Adipocyte (in vitro differentiated cells): ENCODE data around the gene COQ8A.

Experiments
- DNase-seq: peaks from one replicate; pipeline ENCODE4 v3.0.0-alpha.2; 2015; ENCODE audit warnings: low read depth
- H3K27me3 ChIP-seq: replicated peaks from 2 replicates; pipeline ENCODE4 v1.7.0; 2013; ENCODE audit warnings: mild to moderate bottlenecking, low read length, moderate library complexity; ENCODE audit not compliant: control insufficient read depth, insufficient read depth
- H3K36me3 ChIP-seq: 2 replicates; pipeline ENCODE4 v1.7.0; 2013; ENCODE audit warnings: low read length, mild to moderate bottlenecking, moderate library complexity; ENCODE audit not compliant: control insufficient read depth, insufficient read depth, severe bottlenecking
- H3K4me1 ChIP-seq: 2 replicates; pipeline ENCODE4 v1.7.0; 2013; ENCODE audit warnings: mild to moderate bottlenecking, low read length, moderate library complexity; ENCODE audit not compliant: control insufficient read depth, insufficient read depth
- H3K4me3 ChIP-seq: 2 replicates; pipeline ENCODE4 v1.7.0; 2013; ENCODE audit warnings: mild to moderate bottlenecking, low read length, moderate library complexity
- H3K9ac ChIP-seq: 2 replicates; pipeline ENCODE4 v1.7.0; 2013; ENCODE audit warnings: mild to moderate bottlenecking, low read length, moderate library complexity
- H3K9me3 ChIP-seq: 2 replicates; pipeline ENCODE4 v1.7.0; 2013; ENCODE audit warnings: mild to moderate bottlenecking, low read length, moderate library complexity; ENCODE audit not compliant: control insufficient read depth

COQ8A gene

DNA sequence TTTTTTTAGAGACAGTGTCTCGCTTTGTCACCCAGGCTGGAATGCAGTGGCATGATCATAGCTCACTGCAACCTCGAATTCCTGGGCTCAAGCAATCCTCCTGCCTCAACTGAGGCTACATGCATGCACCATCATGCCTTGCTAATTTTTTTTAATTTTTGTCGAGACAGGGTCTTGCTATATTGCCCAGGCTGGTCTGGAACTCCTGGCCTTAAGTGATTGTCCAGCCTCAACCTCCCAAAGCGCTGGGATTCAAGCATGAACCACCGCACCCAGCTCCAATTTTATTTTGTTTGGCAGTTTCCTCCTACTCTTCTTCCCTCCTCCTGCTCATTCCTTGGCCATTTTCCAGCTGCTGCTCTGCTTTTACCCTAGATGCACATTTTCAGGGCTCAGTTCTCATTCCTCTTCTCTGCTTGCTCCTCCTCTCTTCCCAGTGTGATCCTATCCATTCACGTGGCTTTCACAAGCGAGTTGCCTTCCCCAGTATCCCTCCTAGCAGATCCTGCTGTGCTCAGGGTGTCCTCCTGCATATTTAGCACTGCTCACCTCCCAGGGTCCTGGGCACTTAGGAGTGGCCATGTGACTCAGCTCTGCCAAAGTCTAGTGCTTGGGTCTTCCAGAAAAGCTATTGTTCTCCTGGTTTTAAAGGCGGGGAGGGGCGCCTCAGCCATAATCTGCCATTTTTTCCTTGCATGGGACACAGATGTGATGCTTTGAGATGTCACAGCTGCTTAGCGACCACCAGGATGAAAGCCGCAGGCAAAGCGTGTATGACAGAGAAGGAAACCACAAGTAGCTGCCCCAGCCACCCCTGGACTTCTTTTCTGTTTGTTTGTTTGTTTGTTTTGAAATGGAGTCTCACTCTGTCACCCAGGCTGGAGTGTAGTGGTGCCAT lies 36.0 kb upstream of the COQ8A start:
- Histone ChIP-seq H3K36me3 (peaks cover 6% of the 10 kb centered on the region), H3K4me3 (no peak overlapping the region), H3K9me3 (no peaks in the 10 kb centered on the region), H3K4me1 (peaks cover 10% of the 10 kb centered on the region), H3K27me3 (no peaks in the 10 kb centered on the region), H3K9ac (no peak overlapping the region)
- peak; percentile 62 for DNase-seq

DNA sequence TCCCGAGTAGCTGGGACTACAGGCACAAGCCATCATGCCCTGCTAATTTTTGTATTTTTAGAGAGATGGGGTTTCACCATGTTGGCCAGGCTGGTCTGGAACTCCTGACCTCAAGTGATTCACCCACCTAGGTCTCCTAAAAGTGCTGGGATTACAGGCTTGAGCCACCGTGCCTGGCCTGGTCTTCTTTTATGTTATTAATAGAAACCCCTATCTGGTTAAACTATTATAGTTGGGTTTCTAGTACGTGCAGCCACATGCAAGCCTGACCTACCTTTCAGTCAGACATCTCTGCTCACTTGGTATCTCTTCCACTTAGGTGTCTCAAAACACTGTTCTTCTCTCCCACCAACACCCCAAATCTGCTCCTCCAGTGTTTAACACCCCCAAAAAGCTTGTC lies 35.3 kb upstream of the COQ8A start:
- H3K4me1 ChIP-seq: peaks cover 10% of the 10 kb centered on the region
- no peak for DNase-seq
- no peak overlapping the region for H3K9ac ChIP-seq

DNA sequence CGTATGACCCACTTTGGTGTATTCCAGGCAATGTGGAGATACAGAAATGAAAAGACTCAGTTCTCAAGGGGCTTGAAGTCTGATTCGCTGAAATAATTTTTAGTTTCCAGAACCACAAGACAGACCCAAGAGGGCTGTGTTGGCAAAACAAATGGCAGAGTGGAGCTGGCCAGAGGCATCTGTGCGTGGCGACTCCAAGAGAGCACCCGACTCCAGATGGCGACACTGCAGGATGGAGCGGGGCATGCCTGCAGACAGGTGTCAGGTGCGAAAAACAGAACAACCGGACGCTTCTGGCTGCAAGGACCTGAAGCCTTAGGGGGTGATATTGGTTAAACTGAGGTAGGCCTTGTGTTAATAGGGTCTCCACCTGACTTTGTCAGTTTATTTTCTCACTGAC lies 31.7 kb upstream of the COQ8A start:
- Histone ChIP-seq H3K36me3 (no peaks in the 10 kb centered on the region), H3K9me3 (no peaks in the 10 kb centered on the region), H3K27me3 (no peaks in the 10 kb centered on the region), H3K4me3 (no peak overlapping the region), H3K9ac (no peak overlapping the region), H3K4me1 (peaks cover 9% of the 10 kb centered on the region)
- DNase-seq: no peak

More for the DNA sequence above, 35.3 kb upstream of the COQ8A start:
- H3K36me3 ChIP-seq: peaks cover 1% of the 10 kb centered on the region
- no peak overlapping the region for H3K4me3 ChIP-seq
- H3K9me3 ChIP-seq: no peaks in the 10 kb centered on the region
- no peaks in the 10 kb centered on the region for H3K27me3 ChIP-seq

DNA sequence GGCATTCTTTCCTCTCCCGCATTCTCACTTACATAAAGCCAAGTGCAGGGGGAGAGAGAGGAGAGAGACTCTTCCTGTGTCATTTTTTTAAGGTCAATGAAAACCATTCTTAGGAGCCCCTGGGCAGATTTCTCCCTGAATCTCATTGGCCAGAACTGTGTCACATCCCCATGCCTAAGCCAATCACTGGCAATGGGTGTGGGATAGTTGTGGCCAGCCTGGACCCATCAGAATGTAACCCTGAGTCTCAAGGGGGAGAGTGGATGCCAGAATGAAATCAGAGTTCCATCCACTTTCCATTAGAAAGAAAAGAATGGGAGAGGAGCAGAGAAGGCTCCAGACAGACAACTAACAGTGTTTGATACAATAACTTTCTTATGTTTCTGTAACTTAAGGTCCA lies 31.2 kb upstream of the COQ8A start:
- no peak overlapping the region for H3K9ac ChIP-seq
- H3K27me3 ChIP-seq: no peaks in the 10 kb centered on the region
- H3K4me1 ChIP-seq: peaks cover 4% of the 10 kb centered on the region
- H3K4me3 ChIP-seq: no peak overlapping the region
- no peaks in the 10 kb centered on the region for H3K36me3 ChIP-seq
- no peak for DNase-seq
- no peaks in the 10 kb centered on the region for H3K9me3 ChIP-seq

DNA sequence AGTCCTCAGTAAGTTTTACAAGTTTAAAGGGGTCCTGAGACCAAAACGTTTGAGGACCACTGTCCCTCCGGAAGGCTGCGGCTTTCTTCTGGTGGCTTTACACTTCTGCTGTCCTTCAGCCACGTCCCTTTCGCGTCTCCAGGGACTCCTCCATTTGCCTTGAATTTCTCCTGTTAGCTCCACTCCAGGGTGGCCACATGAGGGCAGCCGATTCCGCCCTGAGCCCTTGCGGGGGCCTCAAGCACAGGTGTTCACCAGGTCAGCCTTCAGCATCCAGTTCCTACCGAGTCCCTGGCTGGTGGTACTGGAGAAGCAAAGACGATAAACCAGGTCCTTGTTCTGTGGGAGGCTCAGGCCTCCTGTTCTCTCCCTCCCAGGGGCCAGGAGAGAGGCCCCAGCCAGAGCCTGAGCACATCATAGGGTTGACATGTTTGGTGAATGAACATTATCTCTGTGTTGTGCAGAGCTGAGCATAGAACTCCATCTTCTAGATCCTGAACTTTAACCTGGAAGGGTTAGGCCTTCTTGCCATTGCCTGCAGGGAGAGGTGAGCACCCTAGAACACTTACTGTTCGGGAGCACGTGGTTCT lies 27.4 kb upstream of the COQ8A start:
- H3K9ac ChIP-seq: no peak overlapping the region
- no peak overlapping the region for H3K4me3 ChIP-seq
- H3K9me3 ChIP-seq: no peaks in the 10 kb centered on the region
- DNase-seq: no peak
- H3K36me3 ChIP-seq: no peaks in the 10 kb centered on the region
- H3K4me1 ChIP-seq: no peaks in the 10 kb centered on the region
- no peaks in the 10 kb centered on the region for H3K27me3 ChIP-seq

DNA sequence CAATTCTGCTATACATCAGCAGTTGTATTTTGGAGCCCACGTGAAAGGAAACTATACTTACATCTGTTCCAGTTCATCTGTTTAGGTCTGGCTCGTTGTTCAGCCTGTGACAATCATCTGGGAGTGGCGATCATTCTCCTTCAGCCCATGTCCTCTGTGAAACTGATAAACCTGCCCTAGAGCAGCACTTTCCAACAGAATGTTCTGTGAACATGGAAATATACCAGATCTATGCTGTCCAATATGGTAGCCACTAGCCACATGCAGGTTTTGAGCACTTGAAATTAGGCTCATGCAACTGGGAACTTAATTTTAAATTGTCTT lies 24.5 kb upstream of the COQ8A start:
- Histone ChIP-seq H3K4me3 (no peak overlapping the region), H3K4me1 (peaks cover 4% of the 10 kb centered on the region), H3K27me3 (no peaks in the 10 kb centered on the region), H3K36me3 (no peaks in the 10 kb centered on the region), H3K9me3 (no peaks in the 10 kb centered on the region), H3K9ac (no peak overlapping the region)
- no peak for DNase-seq

DNA sequence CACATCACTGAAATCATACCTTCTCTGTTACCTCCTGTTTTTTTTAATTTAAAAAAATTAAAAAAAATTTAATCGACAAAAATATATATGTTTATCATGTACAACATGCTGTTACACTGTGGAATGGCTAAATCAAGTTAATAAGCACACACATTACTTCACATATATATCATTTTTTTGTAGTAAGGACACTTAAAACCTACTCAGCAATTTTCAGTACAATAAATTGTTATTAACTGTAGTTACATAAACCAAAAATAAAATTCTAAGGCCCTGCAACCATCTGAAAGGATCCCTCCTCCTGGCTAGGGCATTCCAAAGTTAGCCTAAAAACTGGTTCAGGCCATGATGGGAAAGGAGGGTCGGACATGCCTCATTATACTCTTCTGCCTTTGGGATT lies 23.6 kb upstream of the COQ8A start:
- no peaks in the 10 kb centered on the region for H3K9me3 ChIP-seq
- no peak for DNase-seq
- no peak overlapping the region for H3K4me3 ChIP-seq
- H3K4me1 ChIP-seq: peaks cover 4% of the 10 kb centered on the region
- no peak overlapping the region for H3K9ac ChIP-seq
- H3K27me3 ChIP-seq: no peaks in the 10 kb centered on the region
- H3K36me3 ChIP-seq: no peaks in the 10 kb centered on the region

DNA sequence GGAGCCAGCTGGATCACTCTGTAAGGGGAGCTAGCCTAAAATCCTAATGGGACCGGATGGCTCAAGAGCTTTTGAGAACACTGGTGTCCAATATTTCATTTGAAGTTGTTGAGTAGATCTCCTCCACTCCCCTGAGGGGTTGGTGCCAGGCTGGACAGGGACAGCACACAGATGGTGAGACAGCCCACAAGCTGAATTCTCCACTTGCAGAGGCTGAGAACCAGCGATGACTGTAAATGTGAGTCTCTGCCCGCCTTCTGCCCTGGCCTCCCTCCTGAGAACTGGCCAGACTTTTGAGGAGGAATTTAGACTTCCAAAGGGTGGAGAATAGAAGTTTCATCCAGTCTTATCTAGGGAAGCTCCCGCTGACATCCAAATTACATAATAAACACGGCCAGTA lies 20.5 kb upstream of the COQ8A start:
- DNase-seq: no peak
- Histone ChIP-seq H3K4me3 (no peak overlapping the region), H3K9me3 (no peaks in the 10 kb centered on the region), H3K36me3 (no peaks in the 10 kb centered on the region), H3K4me1 (peaks cover 4% of the 10 kb centered on the region), H3K9ac (no peak overlapping the region), H3K27me3 (no peaks in the 10 kb centered on the region)

DNA sequence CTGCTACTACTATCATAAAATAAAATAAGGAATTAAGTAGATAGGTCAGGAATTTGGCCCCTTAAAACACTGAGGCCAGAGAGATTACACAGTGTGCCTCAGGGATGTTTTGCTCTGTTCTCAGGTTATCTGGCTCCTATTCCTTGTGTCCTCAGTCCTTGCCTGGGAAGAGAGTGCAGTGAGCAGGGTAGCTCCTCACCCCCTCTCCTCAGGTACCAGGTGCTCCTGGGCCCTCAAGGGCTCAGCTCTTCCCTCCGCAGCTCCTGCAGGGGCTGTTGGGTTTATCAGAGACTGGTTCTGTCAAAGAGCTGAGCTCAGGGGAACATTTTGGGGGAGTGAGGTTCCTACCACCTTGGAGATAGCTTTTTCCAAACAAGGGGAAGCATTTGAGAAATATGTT lies 20.1 kb upstream of the COQ8A start:
- Histone ChIP-seq H3K9me3 (no peaks in the 10 kb centered on the region), H3K9ac (no peak overlapping the region), H3K36me3 (no peaks in the 10 kb centered on the region), H3K4me3 (no peak overlapping the region), H3K27me3 (no peaks in the 10 kb centered on the region), H3K4me1 (peaks cover 4% of the 10 kb centered on the region)
- no peak for DNase-seq

DNA sequence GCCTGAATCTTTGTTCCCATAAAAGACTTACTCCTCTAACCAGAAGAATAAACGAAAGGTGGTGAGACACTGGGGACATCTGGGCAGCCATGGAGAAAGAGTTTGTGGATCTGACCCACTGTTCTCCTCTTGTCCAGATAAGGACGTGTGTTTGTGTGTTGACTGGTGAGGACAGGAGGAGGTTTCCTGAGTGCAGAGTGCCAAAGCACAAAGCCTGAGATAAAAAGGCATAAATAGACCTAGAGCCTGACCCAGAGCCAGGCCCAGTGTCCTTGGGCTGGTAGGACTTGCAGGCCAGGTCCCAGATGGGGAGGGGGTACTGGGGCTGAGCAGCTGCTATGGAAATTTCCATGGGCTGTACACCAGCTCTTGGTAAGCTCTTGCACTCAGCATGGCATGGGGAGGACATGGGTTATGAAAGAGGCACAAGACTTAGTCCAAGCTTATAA lies 19.6 kb upstream of the COQ8A start:
- Histone ChIP-seq H3K27me3 (no peaks in the 10 kb centered on the region), H3K4me1 (peaks cover 4% of the 10 kb centered on the region), H3K4me3 (no peak overlapping the region), H3K9ac (no peak overlapping the region), H3K9me3 (no peaks in the 10 kb centered on the region), H3K36me3 (no peaks in the 10 kb centered on the region)
- DNase-seq: no peak

DNA sequence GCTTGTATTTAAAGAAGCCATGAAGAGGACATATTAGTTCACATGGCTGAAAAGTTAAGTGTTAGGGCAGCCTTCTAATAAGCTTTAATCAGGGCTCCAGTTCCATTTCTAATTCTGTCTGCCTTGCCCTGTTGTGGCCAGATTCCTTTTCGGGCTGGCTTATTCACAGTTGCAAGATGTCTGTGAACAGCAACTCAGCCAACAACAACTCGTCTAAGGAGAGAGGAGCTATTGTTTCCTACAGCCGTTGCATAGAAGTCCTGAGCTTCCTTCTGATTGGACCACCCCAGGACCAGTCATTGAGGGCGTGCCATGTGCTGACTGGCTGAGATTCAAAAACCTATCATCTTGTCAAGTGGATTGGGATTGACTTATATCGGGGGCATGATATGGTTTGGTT lies 18.6 kb upstream of the COQ8A start:
- no peaks in the 10 kb centered on the region for H3K27me3 ChIP-seq
- no peak overlapping the region for H3K9ac ChIP-seq
- H3K9me3 ChIP-seq: no peaks in the 10 kb centered on the region
- H3K4me3 ChIP-seq: no peak overlapping the region
- DNase-seq: no peak
- H3K4me1 ChIP-seq: peaks cover 4% of the 10 kb centered on the region
- no peaks in the 10 kb centered on the region for H3K36me3 ChIP-seq
